Endothelial cell of umbilical vein (primary cell): Measurements from ENCODE around the gene ZFAND2B. TPM values are rescaled to one million over a fixed set of nuclear protein-coding genes. Genes with fewer than 3 reads are reported as not detected.

Experiments
- BruUV-seq: library from RNA; stranded (reverse); fragments of 400-500 nt; replicated peaks from 2 replicates; lab custom pipeline; 2021; lab: Mats Ljungman, UMichigan
- CTCF ChIA-PET: fragments of 300-600, 350-600 bp; sonication (Branson Sonifier 250); formaldehyde crosslinking; loops from one replicate; lab custom pipeline; 2021; ENCODE audit warnings: antibody characterized with exemption, inconsistent platforms; lab: Charles Lee
- POLR2A ChIA-PET: fragments of 300-600, 350-600 bp; sonication (Branson Sonifier 250); formaldehyde crosslinking; loops from one replicate; lab custom pipeline; 2021; ENCODE audit warnings: antibody characterized with exemption, inconsistent platforms; lab: Charles Lee
- DNase-seq: peaks from one replicate; pipeline ENCODE4 v3.0.0-alpha.2; 2011; ENCODE audit warnings: low read depth, low spot score
- FAIRE-seq: peaks from 2 replicates; lab custom pipeline; 2011; peaks lifted over from hg19 to GRCh38; lab: Jason Lieb, UNC
- H2AFZ ChIP-seq: 2 replicates; pipeline ENCODE4 v1.6.0; 2012; ENCODE audit warnings: low read depth, low read length, control low read depth, inconsistent platforms
- H3K27ac ChIP-seq: 2 replicates; pipeline ENCODE4 v1.5.1; 2011; ENCODE audit warnings: low read depth, mild to moderate bottlenecking, control low read depth, low read length, moderate library complexity; ENCODE audit not compliant: insufficient read depth
- H3K27me3 ChIP-seq, 2 experiments: 2 replicates each; pipeline versions ENCODE4 v1.6.0 to v1.6.1; 2011; ENCODE audit warnings: low read length in 2 of 2, mixed read lengths in 1 of 2; ENCODE audit not compliant: control insufficient read depth in 2 of 2, insufficient read depth in 2 of 2
- H3K36me3 ChIP-seq, 2 experiments: 2 replicates in 1 of 2; 3 replicates in 1 of 2; pipeline ENCODE4 v1.5.1; 2011; ENCODE audit warnings: low read length in 2 of 2, mild to moderate bottlenecking in 1 of 2, moderate library complexity in 1 of 2; ENCODE audit not compliant: control insufficient read depth in 2 of 2, insufficient read depth in 2 of 2; ENCODE audit errors: extremely low read depth in 1 of 2
- H3K4me1 ChIP-seq: 3 replicates; pipeline ENCODE4 v1.5.1; 2011; ENCODE audit warnings: mild to moderate bottlenecking, low read length; ENCODE audit not compliant: control insufficient read depth, insufficient read depth; ENCODE audit errors: extremely low read depth
- H3K4me2 ChIP-seq: 2 replicates; pipeline ENCODE4 v1.6.1; 2011; ENCODE audit warnings: low read length, control low read depth, mixed read lengths; ENCODE audit not compliant: insufficient read depth
- H3K4me3 ChIP-seq, 3 experiments: fragments of 200-600 bp in 1 of 3; sonication (generic), shearing (Covaris generic) in 1 of 3; replicated peaks in 1 of 3; 2 replicates each; pipeline ENCODE4 v1.5.1; 2011 to 2016; ENCODE audit warnings: control low read depth in 3 of 3, low read length in 3 of 3, mild to moderate bottlenecking in 2 of 3, inconsistent platforms in 1 of 3, low read depth in 1 of 3, moderate library complexity in 1 of 3; ENCODE audit not compliant: insufficient read depth in 1 of 3
- H3K79me2 ChIP-seq: 2 replicates; pipeline ENCODE4 v1.6.0; 2012; ENCODE audit warnings: low read length, inconsistent platforms; ENCODE audit not compliant: control insufficient read depth, insufficient read depth
- H3K9ac ChIP-seq: replicated peaks from 2 replicates; pipeline ENCODE3; 2011; ENCODE audit warnings: low read length, control low read depth; ENCODE audit not compliant: insufficient read depth; ENCODE audit errors: extremely low read depth
- H3K9me1 ChIP-seq: replicated peaks from 3 replicates; pipeline ENCODE4 v1.6.0; 2011; ENCODE audit warnings: mild to moderate bottlenecking, low read length; ENCODE audit not compliant: control insufficient read depth, insufficient read depth; ENCODE audit errors: extremely low read depth
- H3K9me3 ChIP-seq: replicated peaks from 2 replicates; pipeline ENCODE4 v1.5.1; 2012; ENCODE audit warnings: low read length, inconsistent platforms; ENCODE audit not compliant: control insufficient read depth, insufficient read depth
- H4K20me1 ChIP-seq: replicated peaks from 2 replicates; pipeline ENCODE3; 2011; ENCODE audit warnings: mild to moderate bottlenecking, low read length; ENCODE audit not compliant: control insufficient read depth, insufficient read depth; ENCODE audit errors: extremely low read depth
- CTCF ChIP-seq, 2 donors: IDR thresholded peaks; 1 replicate in 1 of 2; 2 replicates in 1 of 2; pipeline ENCODE4 v1.5.1; 2011; ENCODE audit warnings: low read length in 2 of 2, mild to moderate bottlenecking in 2 of 2, moderate library complexity in 2 of 2, control low read depth in 1 of 2, inconsistent platforms in 1 of 2, low read depth in 1 of 2; ENCODE audit not compliant: insufficient read depth in 1 of 2; ENCODE audit errors: extremely low read depth in 1 of 2
- EZH2 ChIP-seq: IDR thresholded peaks from 2 replicates; pipeline ENCODE4 v1.6.1; 2012; ENCODE audit warnings: borderline replicate concordance, low read depth, mild to moderate bottlenecking, moderate library complexity, low read length, inconsistent platforms; ENCODE audit not compliant: severe bottlenecking
- FOS ChIP-seq: IDR thresholded peaks from 2 replicates; pipeline ENCODE4 v1.6.1; 2011; ENCODE audit warnings: mild to moderate bottlenecking, low read length, moderate library complexity, borderline replicate concordance; ENCODE audit not compliant: insufficient read depth
- GATA2 ChIP-seq: IDR thresholded peaks from 2 replicates; pipeline ENCODE4 v1.7.0; 2011; ENCODE audit warnings: low read depth, mild to moderate bottlenecking, moderate library complexity, mixed read lengths, low read length; ENCODE audit not compliant: insufficient read length, insufficient read depth
- JUN ChIP-seq: IDR thresholded peaks from 2 replicates; pipeline ENCODE4 v1.6.1; 2011; ENCODE audit warnings: borderline replicate concordance, low read depth; ENCODE audit not compliant: insufficient read length, insufficient read depth
- MAX ChIP-seq: IDR thresholded peaks from 2 replicates; pipeline ENCODE4 v1.6.1; 2011; ENCODE audit not compliant: insufficient read depth, insufficient read length
- MYC ChIP-seq: IDR thresholded peaks from one replicate; pipeline ENCODE4 v1.6.1; 2011; ENCODE audit warnings: mild to moderate bottlenecking, low read depth, low read length
- POLR2A ChIP-seq: IDR thresholded peaks from 2 replicates; pipeline ENCODE4 v1.6.1; 2012; ENCODE audit warnings: low read depth, mild to moderate bottlenecking, control low read depth, low read length
- POLR2AphosphoS5 ChIP-seq: IDR thresholded peaks from 2 replicates; pipeline ENCODE4 v1.6.1; 2012; ENCODE audit warnings: low read depth, mild to moderate bottlenecking, control low read depth, low read length, moderate library complexity; ENCODE audit not compliant: insufficient read depth
- dilution Hi-C: fragments of 300-500 bp; cut with MboI; formaldehyde crosslinking; loops from one replicate; pipeline ENCODE4 v1.15.0; 2019; ENCODE audit warnings: low sequenced_read_pairs; ENCODE audit not compliant: extremely low pct_ligation_motif_present
- intact Hi-C: fragments of 100-400 bp; cut with micrococcal nuclease; formaldehyde crosslinking; loops from one replicate; pipeline ENCODE4 v1.10.0; 2022
- polyA plus RNA-seq, 4 experiments: library from polyadenylated mRNA; depleted of rRNA in 3 of 4; stranded (reverse) in 3 of 4; unstranded in 1 of 4; fragments of >200 nt; gene quantifications; 2 replicates each; pipeline versions ENCODE4 v1.2.1 to v1.2.3, GENCODE V29; 2011 to 2012; ENCODE audit warnings: missing spikeins in 1 of 4
- total RNA-seq: library from RNA; stranded (reverse); gene quantifications from 2 replicates; pipeline ENCODE4 v1.2.3, GENCODE V29; 2021

The ZFAND2B gene
- total and polyA plus RNA-seq, 2 donors (not counting 3 experiments of a cell fraction or from before 2014, with no cell fraction given), result 23.3 to 52.0 TPM

- BruUV-seq, result no TSS peak
- no peaks in the 10 kb centered on the region for H3K9me3 ChIP-seq
- POLR2A ChIA-PET, result no interaction called here
- dilution Hi-C loops, result no loop called here
- no peak overlapping the region for H3K4me3 ChIP-seq
- no peak for DNase-seq
- no peak overlapping the region for H3K9ac ChIP-seq
- no peak overlapping the region for H2AFZ ChIP-seq
- no peak overlapping the region for H3K27ac ChIP-seq
- intact Hi-C loops, result no loop called here
- peaks cover 20% of the 10 kb centered on the region for H3K79me2 ChIP-seq
- CTCF ChIA-PET, result interaction anchor here (1.4 to 2.2 kb wide), 4 partner anchors 10 to 151 kb away, joined by 3 to 10 read pairs (median 4); no protein-coding TSS in a partner anchor
- H3K9me1 ChIP-seq, result no peaks in the 10 kb centered on the region
- H3K4me2 ChIP-seq, result no peak overlapping the region
- H3K36me3 ChIP-seq, result peaks cover 15 to 39% of the 10 kb centered on the region in 2 experiments
- FAIRE-seq, result no peak
- peaks cover 18% of the 10 kb centered on the region for H3K4me1 ChIP-seq
- H3K27me3 ChIP-seq, result no peaks in the 10 kb centered on the region
- no peak for TF ChIP-seq MAX
- no peak for TF ChIP-seq EZH2
- TF ChIP-seq GATA2, result no peak
- TF ChIP-seq POLR2AphosphoS5, result no peak
- no peak for TF ChIP-seq POLR2A
- no peak for TF ChIP-seq MYC
- H4K20me1 ChIP-seq, result no peaks in the 10 kb centered on the region
These were observed 25.6 kb upstream of the ZFAND2B start for GRCh38 chr2:219180961-219181360.

- FAIRE-seq, result no peak
- dilution Hi-C loops, result no loop called here
- Histone ChIP-seq H3K27ac (no peak overlapping the region), H3K27me3 (no peaks in the 10 kb centered on the region), H4K20me1 (no peaks in the 10 kb centered on the region), H3K9me3 (no peaks in the 10 kb centered on the region), H2AFZ (no peak overlapping the region), H3K36me3 (peaks cover 15 to 39% of the 10 kb centered on the region in 2 experiments), H3K4me2 (no peak overlapping the region), H3K4me3 (no peak overlapping the region), H3K9me1 (no peaks in the 10 kb centered on the region), H3K79me2 (peaks cover 16% of the 10 kb centered on the region), H3K9ac (no peak overlapping the region), H3K4me1 (peaks cover 18% of the 10 kb centered on the region)
- BruUV-seq, result no TSS peak
- intact Hi-C loops, result no loop called here
- ChIA-PET POLR2A (no interaction called here), CTCF (interaction anchor here (1.4 to 2.2 kb wide), 3 partner anchors 10 to 152 kb away, joined by 3 to 10 read pairs (median 4); no protein-coding TSS in a partner anchor)
- no peak for TF ChIP-seq POLR2AphosphoS5
- no peak for TF ChIP-seq GATA2
- TF ChIP-seq EZH2, result no peak
- no peak for TF ChIP-seq MAX
- TF ChIP-seq MYC, result no peak
- no peak for TF ChIP-seq CTCF (IDR thresholded peaks at IDR 0.05; ENCODE audit: extremely low read depth in 1 of 2, insufficient read depth in 1 of 2, low read depth in 1 of 2, low read length in 2 of 2)
- no peak for TF ChIP-seq POLR2A
- TF ChIP-seq JUN, result no peak
- no peak for TF ChIP-seq FOS
- DNase-seq, result no peak
These were observed 25.1 kb upstream of the ZFAND2B start for GRCh38 chr2:219181531-219181930.
